KMS-11 (cell line): ENCODE measurements around the gene RERE.
A peak's percentile ranks its signal among the peaks of the same experiment; 100 is the strongest.

Source experiments
- H2AFZ ChIP-seq: fragments of 200-600 bp; sonication (generic); 2 replicates; pipeline ENCODE4 v1.6.1; 2016; ENCODE audit warnings: antibody characterized with exemption, mixed run types, low read depth
- H3K27ac ChIP-seq: fragments of 200-600 bp; sonication (generic); 2 replicates; pipeline ENCODE4 v1.6.1; 2016; ENCODE audit warnings: mild to moderate bottlenecking, mixed run types
- H3K27me3 ChIP-seq: fragments of 200-600 bp; sonication (generic); 2 replicates; pipeline ENCODE4 v1.6.1; 2017; ENCODE audit warnings: mild to moderate bottlenecking, low read depth, mixed run types, moderate library complexity; ENCODE audit not compliant: insufficient read depth
- H3K36me3 ChIP-seq: fragments of 200-600 bp; sonication (generic); 2 replicates; pipeline ENCODE4 v1.6.1; 2017; ENCODE audit warnings: mild to moderate bottlenecking, mixed run types; ENCODE audit not compliant: insufficient read depth
- H3K4me1 ChIP-seq: fragments of 200-600 bp; sonication (generic); 2 replicates; pipeline ENCODE4 v1.6.1; 2016; ENCODE audit warnings: mild to moderate bottlenecking, low read depth, mixed run types; ENCODE audit not compliant: poor library complexity, severe bottlenecking
- H3K4me2 ChIP-seq: fragments of 200-600 bp; sonication (generic); 2 replicates; pipeline ENCODE4 v1.7.0; 2016; ENCODE audit warnings: mild to moderate bottlenecking, mixed run types
- H3K4me3 ChIP-seq: fragments of 200-600 bp; sonication (generic); IDR thresholded peaks from 2 replicates; pipeline ENCODE4 v1.6.1; 2017; ENCODE audit warnings: low read depth, low read length, mixed read lengths; ENCODE audit not compliant: insufficient read depth
- H3K79me2 ChIP-seq: fragments of 200-600 bp; sonication (generic); 2 replicates; pipeline ENCODE4 v1.6.1; 2016; ENCODE audit warnings: low read depth, mixed run types; ENCODE audit not compliant: insufficient read depth
- H3K9ac ChIP-seq: fragments of 200-600 bp; sonication (generic); 2 replicates; pipeline ENCODE4 v1.6.1; 2016; ENCODE audit warnings: mild to moderate bottlenecking, mixed run types
- H4K20me1 ChIP-seq: fragments of 200-600 bp; sonication (generic); 2 replicates; pipeline ENCODE4 v1.6.1; 2016; ENCODE audit warnings: mild to moderate bottlenecking, mixed run types; ENCODE audit not compliant: insufficient read depth
- TF ChIP-seq, protein P1 (sequence below): fragments of 200-600 bp; sonication (generic); conservative IDR thresholded peaks from 2 replicates; pipeline ENCODE4 v1.6.1; 2017; ENCODE audit warnings: low read depth, mild to moderate bottlenecking, antibody characterized with exemption, low read length, moderate library complexity, mixed read lengths

Gene RERE

DNA sequence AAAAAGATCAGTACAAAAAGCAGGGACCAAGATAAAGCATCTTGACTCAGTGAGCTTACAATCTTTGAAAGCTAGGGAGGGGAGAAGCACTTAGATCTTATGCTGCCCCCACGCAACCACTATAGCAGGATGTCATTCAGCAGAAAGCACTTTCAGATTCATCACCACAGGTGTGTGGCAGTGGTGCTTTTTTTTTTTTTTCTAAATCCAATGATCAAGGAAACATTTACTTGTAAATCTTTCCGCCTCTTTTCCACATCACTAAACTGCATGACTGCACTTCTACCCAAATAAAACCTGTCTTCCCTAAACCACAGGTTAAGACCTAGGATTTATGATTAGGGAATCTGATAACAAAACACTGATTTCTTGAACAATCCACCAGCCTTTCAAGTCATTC, 344.8 kb downstream of the RERE start:
- H3K4me3 ChIP-seq, result no peak overlapping the region
- H3K79me2 ChIP-seq, result no peaks in the 10 kb centered on the region; the same call in 1 of the 2 replicates
- TF ChIP-seq, protein P1, sequence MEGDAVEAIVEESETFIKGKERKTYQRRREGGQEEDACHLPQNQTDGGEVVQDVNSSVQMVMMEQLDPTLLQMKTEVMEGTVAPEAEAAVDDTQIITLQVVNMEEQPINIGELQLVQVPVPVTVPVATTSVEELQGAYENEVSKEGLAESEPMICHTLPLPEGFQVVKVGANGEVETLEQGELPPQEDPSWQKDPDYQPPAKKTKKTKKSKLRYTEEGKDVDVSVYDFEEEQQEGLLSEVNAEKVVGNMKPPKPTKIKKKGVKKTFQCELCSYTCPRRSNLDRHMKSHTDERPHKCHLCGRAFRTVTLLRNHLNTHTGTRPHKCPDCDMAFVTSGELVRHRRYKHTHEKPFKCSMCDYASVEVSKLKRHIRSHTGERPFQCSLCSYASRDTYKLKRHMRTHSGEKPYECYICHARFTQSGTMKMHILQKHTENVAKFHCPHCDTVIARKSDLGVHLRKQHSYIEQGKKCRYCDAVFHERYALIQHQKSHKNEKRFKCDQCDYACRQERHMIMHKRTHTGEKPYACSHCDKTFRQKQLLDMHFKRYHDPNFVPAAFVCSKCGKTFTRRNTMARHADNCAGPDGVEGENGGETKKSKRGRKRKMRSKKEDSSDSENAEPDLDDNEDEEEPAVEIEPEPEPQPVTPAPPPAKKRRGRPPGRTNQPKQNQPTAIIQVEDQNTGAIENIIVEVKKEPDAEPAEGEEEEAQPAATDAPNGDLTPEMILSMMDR, result no peak
- peaks cover 51% of the 10 kb centered on the region for H3K4me1 ChIP-seq
- no peaks in the 10 kb centered on the region for H3K36me3 ChIP-seq
- H4K20me1 ChIP-seq, result peaks cover 2% of the 10 kb centered on the region
- no peak overlapping the region for H3K27ac ChIP-seq
- no peak overlapping the region for H3K9ac ChIP-seq
- 0 out of 2 replicates have a peak, but pooled peaks cover 2% of the 10 kb centered on the region for H3K27me3 ChIP-seq
- peak overlapping the region; percentile 44 for H3K4me2 ChIP-seq
- no peak overlapping the region for H2AFZ ChIP-seq

DNA sequence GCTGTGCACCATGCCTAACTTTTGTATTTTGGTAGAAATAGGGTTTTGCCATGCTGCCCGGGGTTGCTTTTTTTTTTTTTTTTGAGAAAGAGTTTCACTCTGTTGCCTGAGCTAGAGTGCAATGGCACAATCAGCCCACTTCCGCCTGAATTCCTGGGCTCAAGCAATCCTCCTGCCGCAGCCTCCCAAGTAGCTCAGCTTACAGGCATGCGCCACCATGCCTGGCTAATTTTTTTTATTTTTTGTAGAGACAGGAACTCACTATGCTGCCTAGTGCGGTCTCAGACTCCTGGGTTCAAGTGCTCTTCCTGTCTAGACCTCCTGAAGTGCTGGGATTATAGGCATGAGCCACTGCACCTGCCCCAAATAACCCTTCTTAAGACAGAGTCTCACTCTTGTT, 346.0 kb downstream of the RERE start:
- Histone ChIP-seq H3K4me2 (no peak overlapping the region), H4K20me1 (no peaks in the 10 kb centered on the region; the same call in none of the 2 replicates), H3K9ac (no peak overlapping the region), H3K79me2 (no peaks in the 10 kb centered on the region; the same call in 1 of the 2 replicates), H3K27ac (no peak overlapping the region), H3K27me3 (0 out of 2 replicates have a peak, but pooled peaks cover 2% of the 10 kb centered on the region), H3K4me1 (peaks cover 38% of the 10 kb centered on the region), H3K36me3 (no peaks in the 10 kb centered on the region), H2AFZ (no peak overlapping the region), H3K4me3 (no peak overlapping the region)
- TF ChIP-seq, protein P1, result no peak

DNA sequence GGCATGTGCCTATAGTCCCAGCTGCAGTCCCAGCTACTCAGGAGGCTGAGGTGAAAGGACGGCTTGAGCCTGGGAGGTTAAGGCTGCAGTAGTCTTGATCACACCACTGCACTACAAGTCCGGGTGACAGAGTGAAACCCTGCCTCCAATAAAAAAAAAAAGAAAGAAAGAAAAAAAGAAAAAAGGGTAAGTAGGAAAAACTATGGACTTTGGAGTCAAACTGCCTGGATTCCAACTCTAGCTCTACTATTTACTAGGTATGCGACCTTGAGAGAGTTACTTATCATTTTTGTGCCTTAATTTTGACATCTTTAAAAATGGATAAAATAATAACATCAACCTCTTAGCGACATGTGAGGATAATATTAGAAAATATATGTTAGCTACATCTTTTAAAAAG, 348.7 kb downstream of the RERE start:
- no peaks in the 10 kb centered on the region; the same call in none of the 2 replicates for H4K20me1 ChIP-seq

DNA sequence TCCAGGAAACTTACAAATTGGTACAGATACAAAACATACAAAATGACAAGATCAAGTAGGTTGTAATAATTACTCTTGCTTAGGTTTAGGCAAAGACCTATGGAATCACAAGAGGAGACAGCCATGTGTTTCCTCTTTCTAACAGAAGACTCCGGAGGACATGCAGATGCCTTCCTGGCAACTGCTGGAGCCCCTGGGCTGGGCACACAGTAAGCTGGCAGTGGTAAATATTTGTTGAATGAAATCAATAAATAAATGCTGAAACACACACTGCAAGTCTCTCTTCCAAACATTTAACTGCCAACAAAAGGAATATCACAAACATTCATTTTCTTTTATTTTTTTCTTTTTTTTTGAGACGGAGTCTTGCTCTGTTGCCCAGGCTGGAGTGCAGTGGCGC, 350.1 kb downstream of the RERE start:
- Histone ChIP-seq H3K4me2 (no peak overlapping the region), H2AFZ (no peak overlapping the region), H3K4me3 (no peak overlapping the region), H3K27me3 (no peaks in the 10 kb centered on the region), H3K79me2 (no peaks in the 10 kb centered on the region; the same call in 1 of the 2 replicates), H3K9ac (no peak overlapping the region), H4K20me1 (no peaks in the 10 kb centered on the region; the same call in none of the 2 replicates), H3K27ac (no peak overlapping the region), H3K4me1 (peaks cover 3% of the 10 kb centered on the region), H3K36me3 (no peaks in the 10 kb centered on the region)
- TF ChIP-seq, protein P1, result no peak

More for the DNA sequence above, 348.7 kb downstream of the RERE start:
- peaks cover 18% of the 10 kb centered on the region for H3K4me1 ChIP-seq
- TF ChIP-seq, protein P1, result no peak
- H3K4me2 ChIP-seq, result no peak overlapping the region
- no peaks in the 10 kb centered on the region; the same call in 1 of the 2 replicates for H3K79me2 ChIP-seq
- no peak overlapping the region for H3K4me3 ChIP-seq
- no peaks in the 10 kb centered on the region for H3K36me3 ChIP-seq
- H3K27me3 ChIP-seq, result no peaks in the 10 kb centered on the region
- H3K27ac ChIP-seq, result no peak overlapping the region
- H3K9ac ChIP-seq, result no peak overlapping the region
- H2AFZ ChIP-seq, result no peak overlapping the region
